ENCODE measurements around the gene DIP2A. TPM values are rescaled to one million over a fixed set of nuclear protein-coding genes. Genes with fewer than 3 reads are reported as not detected.

The DIP2A gene
- total and polyA plus RNA-seq, 4 donors = 15.5 to 71.4 (median 28.7) TPM

- Histone ChIP-seq H3K4me3 (no peak overlapping the region), H3K4me1 (ENCODE audit: control insufficient read depth in 5 of 5, insufficient read depth in 5 of 5, low read length in 5 of 5) (peaks cover 0 to 21% (median 4%) of the 10 kb centered on the region in 5 donors), H3K9ac (ENCODE audit: insufficient read depth in 1 of 2, low read length in 2 of 2) (no peak overlapping the region), H3K36me3 (ENCODE audit: control insufficient read depth in 4 of 4, insufficient read depth in 4 of 4, low read length in 4 of 4) (no peaks in the 10 kb centered on the region), H3K9me3 (ENCODE audit: control insufficient read depth in 4 of 4, insufficient read depth in 3 of 4, low read length in 3 of 4) (peaks cover 0 to 6% (median 0%) of the 10 kb centered on the region in 4 donors), H3K27me3 (ENCODE audit: control insufficient read depth in 3 of 3, insufficient read depth in 3 of 3, low read length in 2 of 3) (no peaks in the 10 kb centered on the region), H3K27ac (ENCODE audit: low read depth in 1 of 2, low read length in 1 of 2) (no peak overlapping the region)
- DNase-seq = peak; percentile 58 to 73 (median 72)
- WGBS, 2 donors = 77 to 86% methylated on average over 38 of the region's 38 CpGs
- no peak for ATAC-seq (ENCODE audit: insufficient read depth, low FRiP score)
- TF ChIP-seq CTCF (IDR thresholded peaks at IDR 0.05; ENCODE audit: control extremely low read depth, extremely low read depth) = no peak
These were observed 140.2 kb downstream of the DIP2A start for GRCh38 chr21:46598581-46599572.

GRCh38 chr21:46600305-46600704, 141.6 kb downstream of the DIP2A start:
- ATAC-seq (ENCODE audit: insufficient read depth, low FRiP score) (no peak), DNase-seq (no peak)
- H3K27ac ChIP-seq (ENCODE audit: low read depth in 1 of 2, low read length in 1 of 2) = no peak overlapping the region
- no peaks in the 10 kb centered on the region for H3K36me3 ChIP-seq (ENCODE audit: control insufficient read depth in 4 of 4, insufficient read depth in 4 of 4, low read length in 4 of 4)
- no peaks in the 10 kb centered on the region for H3K27me3 ChIP-seq (ENCODE audit: control insufficient read depth in 3 of 3, insufficient read depth in 3 of 3, low read length in 2 of 3)
- H3K4me1 ChIP-seq (ENCODE audit: control insufficient read depth in 5 of 5, insufficient read depth in 5 of 5, low read length in 5 of 5) = peaks cover 0 to 22% (median 4%) of the 10 kb centered on the region in 5 donors
- no peak overlapping the region for H3K9ac ChIP-seq (ENCODE audit: insufficient read depth in 1 of 2, low read length in 2 of 2)
- H3K9me3 ChIP-seq (ENCODE audit: control insufficient read depth in 4 of 4, insufficient read depth in 3 of 4, low read length in 3 of 4) = no peaks in the 10 kb centered on the region
- WGBS, 2 donors = 68 to 75% methylated on average over 5 of the region's 5 CpGs
- H3K4me3 ChIP-seq = no peak overlapping the region
- TF ChIP-seq CTCF (IDR thresholded peaks at IDR 0.05; ENCODE audit: control extremely low read depth, extremely low read depth) = no peak

- no peak overlapping the region for H3K4me3 ChIP-seq
- no peak overlapping the region for H3K9ac ChIP-seq (ENCODE audit: insufficient read depth in 1 of 2, low read length in 2 of 2)
- H3K4me1 ChIP-seq (ENCODE audit: control insufficient read depth in 5 of 5, insufficient read depth in 5 of 5, low read length in 5 of 5) = peaks cover 0 to 26% (median 4%) of the 10 kb centered on the region in 5 donors
- DNase-seq (no peak), ATAC-seq (ENCODE audit: insufficient read depth, low FRiP score) (no peak)
- H3K27ac ChIP-seq (ENCODE audit: low read depth in 1 of 2, low read length in 1 of 2) = no peak overlapping the region
- H3K27me3 ChIP-seq (ENCODE audit: control insufficient read depth in 3 of 3, insufficient read depth in 3 of 3, low read length in 2 of 3) = no peaks in the 10 kb centered on the region
- H3K36me3 ChIP-seq (ENCODE audit: control insufficient read depth in 4 of 4, insufficient read depth in 4 of 4, low read length in 4 of 4) = no peaks in the 10 kb centered on the region
- TF ChIP-seq CTCF (IDR thresholded peaks at IDR 0.05; ENCODE audit: control extremely low read depth, extremely low read depth) = no peak
- H3K9me3 ChIP-seq (ENCODE audit: control insufficient read depth in 4 of 4, insufficient read depth in 3 of 4, low read length in 3 of 4) = no peaks in the 10 kb centered on the region
- WGBS, 2 donors = 77% methylated on average over 9 of the region's 9 CpGs
These were observed 142.3 kb downstream of the DIP2A start for GRCh38 chr21:46600978-46601377.
